CD4-positive, alpha-beta T cell treated with Interferon alpha-2 for 1 hour (primary cell): ENCODE data around the gene FLNC.

Source experiments
- DNase-seq, 2 donors: peaks; one replicate each; pipeline ENCODE4 v3.0.0-alpha.2; 2020 to 2022

Gene FLNC

DNA sequence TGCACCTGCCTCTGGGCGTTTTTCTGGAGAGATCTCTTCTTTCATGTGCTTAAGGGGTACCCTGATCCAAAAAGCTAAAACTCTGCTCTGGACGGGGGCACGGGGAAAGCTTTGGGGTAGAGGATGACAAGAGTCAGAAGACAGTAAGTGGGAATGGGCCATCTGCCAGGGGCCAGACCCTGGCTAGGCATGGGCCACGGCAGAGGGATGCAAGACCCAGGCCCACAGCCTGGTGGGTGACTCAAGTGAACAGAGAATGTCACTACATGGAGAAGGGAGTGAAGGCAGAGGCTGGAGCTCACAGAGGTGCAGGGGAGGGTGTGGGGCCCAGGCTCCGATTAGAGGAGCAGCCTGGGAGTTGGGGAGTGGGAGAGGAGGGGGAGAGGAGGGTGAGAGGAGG lies 15.3 kb downstream of the FLNC start:
- no peak for DNase-seq

DNA sequence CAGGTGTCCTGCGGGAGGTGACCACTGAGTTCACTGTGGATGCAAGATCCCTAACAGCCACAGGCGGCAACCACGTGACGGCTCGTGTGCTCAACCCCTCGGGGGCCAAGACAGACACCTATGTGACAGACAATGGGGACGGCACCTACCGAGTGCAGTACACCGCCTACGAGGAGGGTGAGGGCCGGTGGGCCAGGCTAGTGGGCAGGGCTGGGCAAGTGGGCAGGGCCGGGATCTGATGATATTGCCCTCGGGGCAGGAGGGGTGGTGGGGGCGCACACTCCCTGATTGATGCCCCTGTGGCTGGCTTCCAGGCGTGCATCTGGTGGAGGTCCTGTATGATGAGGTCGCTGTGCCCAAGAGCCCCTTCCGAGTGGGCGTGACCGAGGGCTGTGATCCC lies 15.8 kb downstream of the FLNC start:
- no peak for DNase-seq

DNA sequence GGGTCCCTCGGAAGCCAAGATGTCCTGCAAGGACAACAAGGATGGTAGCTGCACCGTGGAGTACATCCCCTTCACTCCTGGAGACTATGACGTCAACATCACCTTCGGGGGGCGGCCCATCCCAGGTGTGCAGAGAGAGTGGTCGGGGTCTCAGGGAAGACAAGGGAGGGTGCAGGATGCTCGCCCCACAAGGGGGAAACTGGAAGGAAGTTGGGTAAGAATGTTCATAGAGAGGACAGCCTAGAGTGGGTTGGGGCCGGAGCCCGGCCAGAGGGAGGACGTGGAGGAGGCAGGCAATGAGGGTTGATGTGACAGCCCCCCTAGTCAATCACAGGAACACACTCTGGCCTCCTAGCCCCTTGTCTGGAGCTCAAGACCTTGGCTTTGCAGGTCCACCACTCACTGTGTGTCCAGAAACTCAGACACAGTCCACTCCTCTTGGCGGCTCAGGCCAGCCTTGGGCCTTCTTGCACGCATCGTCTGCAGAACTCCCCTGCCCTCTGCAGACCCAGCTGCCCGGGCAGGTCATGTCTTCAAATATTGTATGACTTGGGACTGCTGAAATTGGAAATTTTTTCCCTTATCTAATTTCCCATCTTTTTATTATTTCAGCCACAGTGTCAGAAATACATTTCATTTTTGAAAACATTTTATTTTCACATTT lies 16.7 kb downstream of the FLNC start:
- no peak for DNase-seq

DNA sequence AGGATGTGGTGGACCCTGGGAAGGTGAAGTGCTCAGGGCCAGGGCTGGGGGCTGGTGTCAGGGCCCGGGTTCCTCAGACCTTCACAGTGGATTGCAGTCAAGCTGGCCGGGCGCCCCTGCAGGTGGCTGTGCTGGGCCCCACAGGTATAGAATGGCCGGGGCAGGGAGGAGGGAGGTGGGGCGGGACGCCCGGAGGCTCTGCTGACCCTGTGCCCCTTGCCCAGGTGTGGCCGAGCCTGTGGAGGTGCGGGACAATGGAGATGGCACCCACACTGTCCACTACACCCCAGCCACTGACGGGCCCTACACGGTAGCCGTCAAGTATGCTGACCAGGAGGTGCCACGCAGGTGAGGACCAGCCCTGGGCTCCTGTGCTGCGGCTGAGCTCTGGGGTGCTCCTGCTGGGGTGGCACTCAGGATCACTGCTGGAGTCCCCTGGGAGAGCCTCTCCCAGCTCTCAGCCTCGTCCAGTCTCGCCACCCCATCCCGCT lies 17.6 kb downstream of the FLNC start:
- no peak for DNase-seq

- no peak for DNase-seq
Observed at GRCh38 chr7:128848289-128849155, 18.3 kb downstream of the FLNC start.

DNA sequence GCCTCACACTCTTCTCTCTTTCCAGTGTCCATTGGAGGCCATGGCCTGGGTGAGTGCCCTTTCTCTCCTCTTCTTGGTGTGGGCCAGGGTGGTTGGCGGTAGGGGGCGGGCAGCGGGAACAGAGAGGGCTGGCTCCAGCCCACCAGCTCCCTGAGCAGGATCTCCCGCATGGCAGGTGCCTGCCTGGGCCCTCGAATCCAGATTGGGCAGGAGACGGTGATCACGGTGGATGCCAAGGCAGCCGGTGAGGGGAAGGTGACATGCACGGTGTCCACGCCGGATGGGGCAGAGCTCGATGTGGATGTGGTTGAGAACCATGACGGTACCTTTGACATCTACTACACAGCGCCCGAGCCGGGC lies 18.9 kb downstream of the FLNC start:
- DNase-seq = no peak

- no peak for DNase-seq
Observed at GRCh38 chr7:128849804-128850490, 19.7 kb downstream of the FLNC start.

DNA sequence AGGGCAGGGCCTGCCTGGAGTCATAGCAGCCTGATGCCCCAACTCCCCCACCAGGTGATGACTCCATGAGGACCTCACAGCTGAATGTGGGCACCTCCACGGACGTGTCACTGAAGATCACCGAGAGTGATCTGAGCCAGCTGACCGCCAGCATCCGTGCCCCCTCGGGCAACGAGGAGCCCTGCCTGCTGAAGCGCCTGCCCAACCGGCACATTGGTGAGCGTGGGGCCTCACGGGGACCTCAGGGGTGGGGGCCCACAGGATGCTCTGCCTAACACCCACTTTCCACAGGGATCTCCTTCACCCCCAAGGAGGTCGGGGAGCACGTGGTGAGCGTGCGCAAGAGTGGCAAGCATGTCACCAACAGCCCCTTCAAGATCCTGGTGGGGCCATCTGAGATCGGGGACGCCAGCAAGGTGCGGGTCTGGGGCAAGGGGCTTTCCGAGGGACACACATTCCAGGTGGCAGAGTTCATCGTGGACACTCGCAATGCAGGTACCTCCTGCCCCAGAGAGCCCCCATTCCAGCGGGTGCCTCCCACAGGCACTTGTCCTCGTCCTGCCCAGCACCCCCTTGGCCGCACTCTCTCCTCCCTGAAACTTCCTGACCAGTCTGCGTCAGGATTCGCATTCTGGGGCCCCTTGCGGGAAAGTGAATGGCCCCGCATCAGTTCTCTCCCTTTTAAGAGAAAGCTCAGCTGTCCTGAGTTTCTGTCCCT lies 22.5 kb downstream of the FLNC start:
- DNase-seq = no peak

DNA sequence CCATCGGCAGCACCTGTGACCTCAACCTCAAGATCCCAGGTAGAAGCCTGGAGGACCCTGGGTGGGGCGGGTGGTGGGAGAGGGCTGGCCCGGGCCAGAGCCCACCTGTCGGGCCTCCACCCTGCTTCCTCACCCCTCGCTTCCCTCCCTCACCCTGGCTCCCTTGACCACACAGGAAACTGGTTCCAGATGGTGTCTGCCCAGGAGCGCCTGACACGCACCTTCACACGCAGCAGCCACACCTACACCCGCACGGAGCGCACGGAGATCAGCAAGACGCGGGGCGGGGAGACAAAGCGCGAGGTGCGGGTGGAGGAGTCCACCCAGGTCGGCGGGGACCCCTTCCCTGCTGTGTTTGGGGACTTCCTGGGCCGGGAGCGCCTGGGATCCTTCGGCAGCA lies 23.6 kb downstream of the FLNC start:
- no peak for DNase-seq

GRCh38 chr7:128854396-128854795 lies 24.2 kb downstream of the FLNC start:
- DNase-seq = no peak

DNA sequence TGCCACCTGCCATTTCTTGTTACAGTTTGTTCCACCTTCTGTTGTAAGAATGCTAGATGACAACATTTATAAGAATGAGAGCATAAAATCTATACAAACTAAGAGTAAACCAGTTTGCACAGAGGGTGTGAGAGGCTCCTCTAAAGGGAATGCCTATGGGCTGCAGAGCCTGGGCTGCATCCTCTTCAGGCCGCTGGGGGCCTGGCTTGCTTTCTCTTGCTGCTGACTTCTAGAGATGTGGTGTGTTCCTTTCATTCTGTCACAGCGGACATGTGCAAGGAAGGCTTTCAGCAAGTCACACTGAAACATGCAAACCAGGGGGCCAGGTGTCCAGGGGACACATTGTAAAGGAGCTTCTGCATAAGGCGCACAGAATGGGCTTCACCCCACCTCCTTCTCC lies 25.4 kb downstream of the FLNC start:
- DNase-seq = no peak

DNA sequence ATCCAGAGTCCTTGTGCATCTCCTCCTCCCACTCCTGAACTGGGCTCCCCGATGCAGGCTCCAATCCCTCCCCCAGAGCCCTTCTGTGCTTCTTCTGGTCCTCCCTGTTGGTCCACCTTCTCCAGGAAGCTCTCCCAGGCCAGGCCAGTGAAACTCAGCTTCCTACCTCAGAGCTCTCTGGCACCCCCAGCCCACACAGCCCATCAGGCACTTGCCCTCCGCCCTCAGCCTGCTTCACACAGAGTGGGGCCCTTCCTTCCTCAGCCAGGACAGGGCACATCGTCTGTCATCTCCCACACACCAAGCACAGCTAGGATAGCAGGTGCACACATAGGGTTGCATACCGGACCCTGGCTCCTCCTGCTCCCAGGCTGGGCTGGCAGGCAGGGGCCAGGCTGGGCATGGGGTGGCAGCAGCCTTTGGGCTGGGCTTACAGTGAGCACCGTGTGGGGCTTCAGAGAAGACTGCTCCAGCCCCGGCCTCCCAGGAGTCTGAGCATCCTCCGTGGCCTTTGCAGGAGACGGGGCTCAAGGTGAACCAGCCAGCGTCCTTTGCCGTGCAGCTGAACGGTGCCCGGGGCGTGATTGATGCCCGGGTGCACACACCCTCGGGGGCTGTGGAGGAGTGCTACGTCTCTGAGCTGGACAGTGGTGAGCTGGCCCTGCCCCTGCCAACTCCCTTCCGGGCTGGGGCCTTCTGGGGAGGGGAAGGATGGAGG lies 26.0 kb downstream of the FLNC start:
- no peak for DNase-seq

DNA sequence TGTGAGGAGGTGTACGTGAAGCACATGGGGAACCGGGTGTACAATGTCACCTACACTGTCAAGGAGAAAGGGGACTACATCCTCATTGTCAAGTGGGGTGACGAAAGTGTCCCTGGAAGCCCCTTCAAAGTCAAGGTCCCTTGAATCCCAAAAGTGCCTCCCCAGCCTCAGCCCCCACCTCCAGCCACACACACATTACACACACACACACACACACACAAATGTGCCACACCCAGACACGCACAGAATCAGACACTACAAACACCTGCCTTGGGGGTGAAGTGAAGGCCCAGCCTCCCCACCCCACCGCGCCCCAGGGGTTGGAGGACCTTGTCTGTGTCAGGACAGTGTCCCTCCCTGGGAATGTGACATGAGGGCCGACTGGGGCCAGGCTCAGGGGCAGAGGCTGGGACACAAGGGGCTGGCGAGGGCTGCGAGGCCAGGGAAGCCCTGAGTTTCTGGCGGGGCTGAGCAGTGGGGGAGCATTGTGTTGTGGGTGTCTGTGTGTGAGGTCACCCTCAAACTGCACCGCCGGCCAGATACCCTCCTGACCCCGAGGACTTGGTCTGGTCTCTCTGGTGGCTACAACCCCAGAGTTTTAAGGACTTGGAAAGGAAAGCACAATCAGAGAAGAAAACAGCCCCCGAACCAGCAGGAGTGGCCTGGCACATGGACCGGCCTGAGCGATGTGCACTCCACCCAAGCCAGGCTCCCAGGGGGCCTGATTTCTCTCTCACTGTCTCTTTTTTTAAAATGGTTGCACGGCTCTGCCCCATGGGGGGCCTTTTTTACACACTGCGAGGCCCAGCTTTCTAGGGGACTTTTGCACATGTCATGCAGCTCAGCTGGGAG lies 28.4 kb downstream of the FLNC start:
- DNase-seq = no peak

DNA sequence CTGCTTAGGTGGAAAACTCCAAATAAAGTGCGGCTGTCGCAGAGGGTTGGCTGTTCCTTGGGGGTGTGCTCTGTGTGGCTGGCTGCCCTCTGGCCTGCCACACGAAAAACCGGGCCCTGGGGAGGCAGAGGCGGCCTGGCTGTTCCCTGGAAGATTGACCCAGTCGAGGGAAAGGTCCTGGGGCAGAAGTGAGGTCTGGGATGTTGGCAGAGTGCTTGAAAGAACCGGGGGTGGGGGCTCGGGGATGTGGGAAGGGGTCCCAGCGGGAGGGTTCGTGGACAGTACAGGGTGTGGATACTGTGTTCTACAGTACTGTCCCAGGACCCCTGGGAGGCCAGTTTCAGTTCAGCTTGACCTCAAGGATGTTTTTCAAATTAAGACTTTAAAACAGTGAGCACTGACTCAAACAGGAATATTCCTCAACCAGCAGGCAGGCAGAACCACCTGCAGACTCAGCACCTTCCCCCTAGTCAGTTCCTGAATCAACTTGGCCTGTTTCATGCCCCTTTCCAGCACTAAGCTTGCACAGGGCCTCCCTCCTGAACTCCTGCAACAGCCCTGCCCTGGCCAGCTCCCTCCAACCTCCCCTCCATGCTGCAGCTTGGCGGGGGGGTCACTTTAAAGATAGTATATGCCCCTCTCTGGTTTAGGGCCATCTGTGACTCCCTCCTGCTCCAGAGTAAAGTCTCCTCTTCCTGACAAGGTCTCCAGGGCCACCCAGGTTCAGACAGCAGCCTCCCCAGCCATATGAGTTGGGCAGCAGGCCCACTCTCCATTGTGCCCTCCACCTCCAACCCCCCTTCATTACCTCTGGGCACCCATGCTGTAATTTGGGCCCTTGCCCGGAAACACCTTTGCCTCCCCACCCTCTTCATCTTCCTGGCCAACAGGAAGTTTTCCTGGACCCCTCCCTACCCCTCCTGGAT lies 29.3 kb downstream of the FLNC start:
- DNase-seq = no peak

DNA sequence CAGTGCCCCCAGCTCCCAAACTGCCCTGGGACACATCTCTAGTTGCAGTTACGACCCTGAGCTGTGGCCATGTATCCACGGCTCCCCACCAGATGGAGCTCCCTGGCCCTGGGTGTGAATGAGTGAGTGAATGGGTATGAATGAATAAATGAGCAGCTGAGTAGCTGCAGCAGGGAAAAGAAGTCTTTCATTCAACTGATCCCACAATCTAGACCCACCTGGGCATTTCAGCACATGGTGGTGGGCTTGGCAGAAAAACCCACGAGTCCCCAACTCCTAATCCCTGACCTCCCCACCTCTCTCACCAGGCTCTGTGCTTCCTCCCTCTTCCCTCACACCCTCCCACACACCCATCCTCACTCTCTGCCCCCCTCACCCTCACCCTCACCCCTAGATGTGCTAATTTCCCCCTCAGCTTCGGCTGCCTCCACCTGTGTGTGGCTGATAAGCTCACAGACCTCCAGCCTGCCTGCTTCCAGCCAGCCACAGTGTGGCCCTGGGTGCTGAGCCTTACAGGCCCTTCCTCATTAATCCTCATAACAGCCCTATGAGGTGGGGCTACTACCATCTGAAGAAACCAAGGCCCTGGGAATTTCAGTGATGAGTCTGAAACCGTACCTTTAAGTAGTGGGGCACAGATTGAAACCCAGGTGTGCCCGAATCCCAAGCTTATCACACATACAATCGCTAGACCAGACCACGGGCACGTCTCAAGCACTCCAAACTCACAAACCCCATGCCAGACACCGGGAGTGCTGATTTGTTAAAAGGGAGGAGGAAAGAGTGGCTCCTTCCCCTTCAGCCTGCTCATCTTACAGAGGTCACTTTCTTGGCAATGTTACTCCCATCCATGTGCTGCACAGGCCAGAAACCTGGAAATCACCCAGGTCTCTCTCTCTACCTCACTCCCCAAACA lies 30.2 kb downstream of the FLNC start:
- no peak for DNase-seq

DNA sequence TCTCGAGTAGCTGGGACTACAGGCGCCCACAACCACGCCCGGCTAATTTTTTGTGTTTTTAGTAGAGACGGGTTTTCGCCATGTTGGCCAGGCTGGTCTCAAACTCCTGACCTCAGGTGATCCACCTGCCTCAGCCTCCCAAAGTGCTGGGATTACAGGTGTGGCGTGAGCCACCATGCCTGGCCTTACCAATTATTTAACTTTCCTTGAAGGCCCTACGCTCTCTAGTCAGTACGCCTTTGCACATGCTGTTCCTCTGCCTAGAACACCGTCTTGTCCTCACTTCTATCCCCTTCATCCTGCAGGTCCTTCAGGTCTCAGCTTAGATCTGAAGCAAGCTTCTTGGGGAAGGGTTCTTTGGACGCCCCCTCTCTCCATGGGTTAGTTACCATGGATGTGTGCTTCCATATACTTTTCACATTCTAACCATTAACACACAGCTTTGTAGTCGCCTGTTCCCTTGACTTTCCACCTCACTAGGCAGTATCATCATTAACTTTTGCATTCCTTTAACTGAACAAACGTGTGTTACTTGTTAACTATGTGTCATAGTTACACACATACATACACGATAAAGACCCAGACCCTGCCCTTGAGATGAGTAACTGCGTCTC lies 31.9 kb downstream of the FLNC start:
- no peak for DNase-seq

- peak; percentile 98 to 99 for DNase-seq
Observed at GRCh38 chr7:128862571-128863432, 32.6 kb downstream of the FLNC start, which contains the start of gene ATP6V1F. TSS of gene ATP6V1F (plus strand) at chr7:128862856. CDS start at chr7:128862905, 49 bp downstream.
